Mesothelial cell of epicardium (in vitro differentiated cells): ENCODE results near the gene KIAA2012. TPM values are rescaled to one million over a fixed set of nuclear protein-coding genes. Genes with fewer than 3 reads are reported as not detected.

ENCODE experiments used
- DNase-seq, 2 experiments: peaks; one replicate each; pipeline ENCODE4 v3.0.0; 2021; ENCODE audit warnings: low spot score in 2 of 2; ENCODE audit not compliant: unreplicated experiment in 2 of 2
- H3K27ac Mint-ChIP-seq: 2 replicates; pipeline ENCODE4 v1.8.0; 2021; ENCODE audit warnings: mixed read lengths
- H3K27me3 Mint-ChIP-seq: 2 replicates; pipeline ENCODE4 v1.8.0; 2021; ENCODE audit warnings: low read depth, mixed read lengths
- H3K36me3 Mint-ChIP-seq: 2 replicates; pipeline ENCODE4 v1.8.0; 2021; ENCODE audit warnings: mixed read lengths
- H3K4me1 Mint-ChIP-seq: 2 replicates; pipeline ENCODE4 v1.8.0; 2021; ENCODE audit warnings: mixed read lengths
- H3K4me3 Mint-ChIP-seq: 2 replicates; pipeline ENCODE4 v1.8.0; 2021; ENCODE audit warnings: mild to moderate bottlenecking, moderate library complexity, mixed read lengths
- H3K9me3 Mint-ChIP-seq: 2 replicates; pipeline ENCODE4 v1.8.0; 2021; ENCODE audit warnings: mixed read lengths
- total RNA-seq: library from RNA; stranded (reverse); gene quantifications from 3 replicates; pipeline ENCODE4 v1.2.1, GENCODE V29; 2021
- TF ChIP-seq, protein P1 (sequence below): fragments of 200-600 bp; sonication (generic); IDR thresholded peaks from one replicate; pipeline ENCODE4 v1.5.0; 2021; ENCODE audit warnings: antibody characterized with exemption; ENCODE audit not compliant: unreplicated experiment

The KIAA2012 gene
- total RNA-seq, 1 donor from 2014 or later: 0.45 TPM

- peaks cover 9% of the 10 kb centered on the region for H3K36me3 Mint-ChIP-seq
- peak overlapping the region; percentile 72 for H3K4me3 Mint-ChIP-seq
- H3K27ac Mint-ChIP-seq: peak overlapping the region; percentile 69
- H3K4me1 Mint-ChIP-seq: peaks cover 25% of the 10 kb centered on the region
- DNase-seq: no peak
- no peaks in the 10 kb centered on the region for H3K27me3 Mint-ChIP-seq
- H3K9me3 Mint-ChIP-seq: no peaks in the 10 kb centered on the region
- TF ChIP-seq, protein P1, sequence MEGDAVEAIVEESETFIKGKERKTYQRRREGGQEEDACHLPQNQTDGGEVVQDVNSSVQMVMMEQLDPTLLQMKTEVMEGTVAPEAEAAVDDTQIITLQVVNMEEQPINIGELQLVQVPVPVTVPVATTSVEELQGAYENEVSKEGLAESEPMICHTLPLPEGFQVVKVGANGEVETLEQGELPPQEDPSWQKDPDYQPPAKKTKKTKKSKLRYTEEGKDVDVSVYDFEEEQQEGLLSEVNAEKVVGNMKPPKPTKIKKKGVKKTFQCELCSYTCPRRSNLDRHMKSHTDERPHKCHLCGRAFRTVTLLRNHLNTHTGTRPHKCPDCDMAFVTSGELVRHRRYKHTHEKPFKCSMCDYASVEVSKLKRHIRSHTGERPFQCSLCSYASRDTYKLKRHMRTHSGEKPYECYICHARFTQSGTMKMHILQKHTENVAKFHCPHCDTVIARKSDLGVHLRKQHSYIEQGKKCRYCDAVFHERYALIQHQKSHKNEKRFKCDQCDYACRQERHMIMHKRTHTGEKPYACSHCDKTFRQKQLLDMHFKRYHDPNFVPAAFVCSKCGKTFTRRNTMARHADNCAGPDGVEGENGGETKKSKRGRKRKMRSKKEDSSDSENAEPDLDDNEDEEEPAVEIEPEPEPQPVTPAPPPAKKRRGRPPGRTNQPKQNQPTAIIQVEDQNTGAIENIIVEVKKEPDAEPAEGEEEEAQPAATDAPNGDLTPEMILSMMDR: no peak
These were observed 33.6 kb upstream of the KIAA2012 start for GRCh38 chr2:202039278-202040078.

- Mint-ChIP-seq H3K4me1 (peaks cover 25% of the 10 kb centered on the region), H3K27me3 (no peaks in the 10 kb centered on the region), H3K4me3 (peak overlapping the region; percentile 72), H3K27ac (peak overlapping the region; percentile 51), H3K36me3 (peaks cover 9% of the 10 kb centered on the region), H3K9me3 (no peaks in the 10 kb centered on the region)
- TF ChIP-seq, protein P1: no peak
- DNase-seq: no peak
These were observed 32.8 kb upstream of the KIAA2012 start for GRCh38 chr2:202040079-202040844.

DNA sequence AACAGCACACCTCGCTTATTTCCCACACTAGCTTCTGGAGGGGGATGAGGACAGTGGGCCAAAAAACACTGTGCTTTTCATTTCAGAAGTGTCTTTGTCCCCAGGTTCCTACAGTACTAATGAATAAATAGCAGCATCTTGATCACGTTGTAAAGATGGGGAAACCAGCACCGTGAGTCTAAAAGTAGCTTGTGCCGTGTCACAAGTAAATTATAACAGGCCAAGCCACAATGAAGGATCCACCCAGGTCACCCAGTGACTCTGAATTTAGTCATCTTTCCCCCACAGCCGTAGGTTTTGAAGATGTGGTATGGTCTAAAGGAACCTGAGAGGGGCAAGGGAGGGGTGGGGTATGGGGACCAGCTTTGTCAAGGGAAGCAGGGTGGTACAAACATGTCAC, 30.6 kb upstream of the KIAA2012 start:
- no peak for DNase-seq
- Mint-ChIP-seq H3K4me1 (peaks cover 33% of the 10 kb centered on the region), H3K4me3 (no peak overlapping the region), H3K36me3 (peaks cover 8% of the 10 kb centered on the region), H3K9me3 (no peaks in the 10 kb centered on the region), H3K27me3 (no peaks in the 10 kb centered on the region), H3K27ac (no peak overlapping the region)
- TF ChIP-seq, protein P1: no peak

GRCh38 chr2:202043475-202043874, 29.6 kb upstream of the KIAA2012 start:
- TF ChIP-seq, protein P1: no peak
- peaks cover 5% of the 10 kb centered on the region for H3K36me3 Mint-ChIP-seq
- H3K4me1 Mint-ChIP-seq: peaks cover 29% of the 10 kb centered on the region
- no peaks in the 10 kb centered on the region for H3K9me3 Mint-ChIP-seq
- H3K4me3 Mint-ChIP-seq: no peak overlapping the region
- no peaks in the 10 kb centered on the region for H3K27me3 Mint-ChIP-seq
- no peak overlapping the region for H3K27ac Mint-ChIP-seq
- DNase-seq: no peak

- H3K4me1 Mint-ChIP-seq: peaks cover 20% of the 10 kb centered on the region
- no peaks in the 10 kb centered on the region for H3K27me3 Mint-ChIP-seq
These were observed 28.3 kb upstream of the KIAA2012 start for GRCh38 chr2:202044777-202045176.

More at GRCh38 chr2:202044777-202045176, 28.3 kb upstream of the KIAA2012 start:
- no peak overlapping the region for H3K4me3 Mint-ChIP-seq
- DNase-seq: no peak
- H3K9me3 Mint-ChIP-seq: no peaks in the 10 kb centered on the region
- H3K27ac Mint-ChIP-seq: no peak overlapping the region
- H3K36me3 Mint-ChIP-seq: no peaks in the 10 kb centered on the region
- TF ChIP-seq, protein P1: no peak
